Right lobe of liver (tissue), 6 donors: ENCODE data around the gene KLHL5. TPM values are rescaled to one million over a fixed set of nuclear protein-coding genes. Genes with fewer than 3 reads are reported as not detected.
A peak's percentile ranks its signal among the peaks of the same experiment; 100 is the strongest.

Experiments
- ATAC-seq, 4 donors: fragments of 200-7000 bp; cut with Tn5 transposase; one replicate each; pipeline ENCODE4 v1.9.1; 2020; ENCODE audit warnings: mild to moderate bottlenecking in 4 of 4, moderate library complexity in 4 of 4
- DNase-seq, 3 donors: peaks; one replicate each; pipeline ENCODE4 v3.0.0-alpha.2; 2020
- H3K27ac ChIP-seq, 3 donors: fragments of 200-600 bp; one replicate each; pipeline ENCODE4 v1.8.0; 2022
- H3K27me3 ChIP-seq, 2 donors: fragments of 200-600 bp; one replicate each; pipeline ENCODE4 v1.8.0; 2022
- H3K36me3 ChIP-seq, 4 donors: fragments of 200-600 bp; sonication (generic) in 1 of 4; one replicate each; pipeline versions ENCODE4 v1.5.1 to v1.8.0; 2017 to 2022; ENCODE audit warnings: control low read depth in 1 of 4
- H3K4me1 ChIP-seq, 4 donors: fragments of 200-600 bp; sonication (generic) in 1 of 4; one replicate each; pipeline versions ENCODE4 v1.5.1 to v1.8.0; 2017 to 2022; ENCODE audit warnings: control low read depth in 1 of 4
- H3K4me3 ChIP-seq, 3 donors: fragments of 200-600 bp; one replicate each; pipeline ENCODE4 v1.8.0; 2022
- H3K9me3 ChIP-seq, 4 donors: fragments of 200-600 bp; sonication (generic) in 1 of 4; one replicate each; pipeline versions ENCODE4 v1.5.1 to v1.8.0; 2017 to 2022; ENCODE audit warnings: control low read depth in 1 of 4
- CTCF ChIP-seq, 4 donors: fragments of 200-600 bp in 3 of 4; fragments of 450-650 bp in 1 of 4; IDR thresholded peaks; one replicate each; pipeline versions ENCODE4 v1.5.1 to v1.8.0; 2016 to 2022; ENCODE audit warnings: antibody characterized with exemption in 4 of 4, mild to moderate bottlenecking in 2 of 4
- POLR2A ChIP-seq: fragments of 450-650 bp; IDR thresholded peaks from one replicate; pipeline ENCODE4 v1.6.1; 2017; ENCODE audit warnings: antibody characterized with exemption, mild to moderate bottlenecking
- WGBS: methylation state at CpG from one replicate; pipeline ENCODE4 v1.1.6; 2018; ENCODE audit warnings: low coverage, low lambda C conversion rate; ENCODE audit not compliant: insufficient coverage; ENCODE audit errors: missing lambda C conversion rate; 5-methylcytosine and 5-hydroxymethylcytosine counted together
- intact Hi-C, 2 donors: fragments of 100-400 bp; cut with DNase I; formaldehyde crosslinking; loops; one replicate each; pipeline versions ENCODE4 v1.11.2 to v1.14.1; 2022
- total RNA-seq, 6 experiments: library from RNA; depleted of rRNA in 2 of 6; stranded (reverse); fragments of >200 nt in 2 of 6; fragmentation: NEBNext Ultra II Directional in 3 of 6; extraction: Animal tissue kit (Norgen Biotek cat#: 25700) in 3 of 6; gene quantifications; one replicate each; pipeline versions ENCODE4 v1.1.0 to v1.2.4, GENCODE V29; 2016 to 2023
- donor health status: DM: no; HTN: yes; CAD: no.
- donor health status: DM: no; HTN: no; CAD: no.
- donor health status: DM: no; HTN: no; CAD: no.
- donor health status: DM: no; HTN: yes; CAD: no.
- donor health status: DM: no; HTN: yes; CAD: no.

Gene KLHL5
- total RNA-seq, 6 experiments from 2014 or later: 25.5 to 88.0 (median 42.2) TPM

- no peaks in the 10 kb centered on the region for H3K36me3 ChIP-seq
- intact Hi-C loops: no loop called here
- ATAC-seq: no peak
- H3K27ac ChIP-seq: no peak overlapping the region
- TF ChIP-seq CTCF (IDR thresholded peaks at IDR 0.05): no peak
- no peak for TF ChIP-seq POLR2A
- 69% methylated on average over 2 of the region's 2 CpGs for WGBS
- H3K27me3 ChIP-seq: no peaks in the 10 kb centered on the region
- H3K4me1 ChIP-seq: no peaks in the 10 kb centered on the region
- H3K4me3 ChIP-seq: no peak overlapping the region
- H3K9me3 ChIP-seq: no peaks in the 10 kb centered on the region
- DNase-seq: no peak
Observed at GRCh38 chr4:39022241-39022640, 39.8 kb upstream of the KLHL5 start.

- 75% methylated on average over 1 of the region's 1 CpG for WGBS
- Histone ChIP-seq H3K27me3 (no peaks in the 10 kb centered on the region), H3K4me3 (no peak overlapping the region), H3K9me3 (no peaks in the 10 kb centered on the region), H3K27ac (no peak overlapping the region), H3K4me1 (no peaks in the 10 kb centered on the region), H3K36me3 (no peaks in the 10 kb centered on the region)
- TF ChIP-seq CTCF (IDR thresholded peaks at IDR 0.05): no peak
- TF ChIP-seq POLR2A: no peak
- no peak for DNase-seq
- ATAC-seq: no peak
- intact Hi-C loops: no loop called here
Observed at GRCh38 chr4:39023059-39023458, 39.0 kb upstream of the KLHL5 start.

- 87% methylated on average over 3 of the region's 3 CpGs for WGBS
- TF ChIP-seq POLR2A (no peak), CTCF (IDR thresholded peaks at IDR 0.05) (no peak)
- intact Hi-C loops: no loop called here
- Histone ChIP-seq H3K4me3 (no peak overlapping the region), H3K36me3 (no peaks in the 10 kb centered on the region), H3K4me1 (no peaks in the 10 kb centered on the region), H3K9me3 (no peaks in the 10 kb centered on the region), H3K27ac (no peak overlapping the region), H3K27me3 (no peaks in the 10 kb centered on the region)
- DNase-seq (no peak), ATAC-seq (no peak)
Observed at GRCh38 chr4:39024311-39024865, 37.6 kb upstream of the KLHL5 start.

GRCh38 chr4:39025552-39026085 lies 36.4 kb upstream of the KLHL5 start:
- Histone ChIP-seq H3K9me3 (no peaks in the 10 kb centered on the region), H3K4me1 (no peaks in the 10 kb centered on the region), H3K27ac (no peak overlapping the region), H3K27me3 (no peaks in the 10 kb centered on the region), H3K36me3 (no peaks in the 10 kb centered on the region), H3K4me3 (no peak overlapping the region)
- intact Hi-C loops: no loop called here
- ATAC-seq (peak in 1 of 4 donors; percentile 16), DNase-seq (no peak)
- WGBS: 67% methylated on average over 4 of the region's 4 CpGs
- no peak for TF ChIP-seq CTCF (IDR thresholded peaks at IDR 0.05)
- TF ChIP-seq POLR2A: no peak

GRCh38 chr4:39026096-39026495 lies 35.9 kb upstream of the KLHL5 start:
- Histone ChIP-seq H3K27me3 (no peaks in the 10 kb centered on the region), H3K9me3 (no peaks in the 10 kb centered on the region), H3K4me3 (no peak overlapping the region), H3K4me1 (no peaks in the 10 kb centered on the region), H3K27ac (no peak overlapping the region), H3K36me3 (no peaks in the 10 kb centered on the region)
- no peak for TF ChIP-seq CTCF (IDR thresholded peaks at IDR 0.05)
- DNase-seq: no peak
- ATAC-seq: no peak
- intact Hi-C loops: no loop called here
